Lung (tissue), 12 donors: ENCODE data around the gene COBLL1. TPM values are rescaled to one million over a fixed set of nuclear protein-coding genes. Genes with fewer than 3 reads are reported as not detected.

Source experiments
- ATAC-seq: fragments of 200-7000 bp; cut with Tn5 transposase; one replicate; pipeline ENCODE4 v1.9.1; 2020; ENCODE audit warnings: moderate number of reproducible peaks; ENCODE audit not compliant: insufficient read depth, low FRiP score
- DNase-seq, 3 donors: peaks; one replicate each; pipeline ENCODE4 v3.0.0-alpha.2; 2013 to 2017
- H3K27ac ChIP-seq, 2 donors: one replicate each; pipeline ENCODE4 v1.5.1; 2013; ENCODE audit warnings: mild to moderate bottlenecking in 2 of 2, moderate library complexity in 2 of 2, control low read depth in 1 of 2, inconsistent platforms in 1 of 2, low read depth in 1 of 2, low read length in 1 of 2
- H3K27me3 ChIP-seq, 3 donors: one replicate each; pipeline ENCODE4 v1.5.1; 2013; ENCODE audit warnings: low read length in 2 of 3; ENCODE audit not compliant: control insufficient read depth in 3 of 3, insufficient read depth in 3 of 3
- H3K36me3 ChIP-seq, 4 donors: one replicate each; pipeline ENCODE4 v1.5.1; 2013; ENCODE audit warnings: low read length in 4 of 4, mild to moderate bottlenecking in 1 of 4, moderate library complexity in 1 of 4; ENCODE audit not compliant: control insufficient read depth in 4 of 4, insufficient read depth in 4 of 4
- H3K4me1 ChIP-seq, 5 donors: one replicate each; pipeline ENCODE4 v1.5.1; 2013; ENCODE audit warnings: low read length in 5 of 5, mild to moderate bottlenecking in 2 of 5, moderate library complexity in 1 of 5; ENCODE audit not compliant: control insufficient read depth in 5 of 5, insufficient read depth in 5 of 5
- H3K4me3 ChIP-seq: one replicate; pipeline ENCODE4 v1.5.1; 2013; ENCODE audit warnings: mild to moderate bottlenecking, control low read depth, moderate library complexity
- H3K9ac ChIP-seq, 2 donors: one replicate each; pipeline ENCODE4 v1.5.1; 2013; ENCODE audit warnings: low read length in 2 of 2, control low read depth in 1 of 2; ENCODE audit not compliant: insufficient read depth in 1 of 2
- H3K9me3 ChIP-seq, 4 donors: one replicate each; pipeline ENCODE4 v1.5.1; 2013; ENCODE audit warnings: low read length in 3 of 4, mild to moderate bottlenecking in 1 of 4, moderate library complexity in 1 of 4; ENCODE audit not compliant: control insufficient read depth in 4 of 4, insufficient read depth in 3 of 4
- CTCF ChIP-seq: IDR thresholded peaks from 2 replicates; pipeline ENCODE4 v1.5.1; 2012; ENCODE audit warnings: mild to moderate bottlenecking; ENCODE audit errors: control extremely low read depth, extremely low read depth
- WGBS, 2 donors: extraction: QIAGEN DNeasy Blood & Tissue Kit; methylation state at CpG; one replicate each; pipeline ENCODE4 v1.1.7; 2013; 5-methylcytosine and 5-hydroxymethylcytosine counted together
- polyA plus RNA-seq, 2 donors: library from polyadenylated mRNA; stranded (reverse); fragments of 200-250 nt; gene quantifications; one replicate each; pipeline ENCODE4 v1.2.1, GENCODE V29; 2013
- total RNA-seq, 2 donors: library from RNA; depleted of rRNA in 1 of 2; stranded (reverse); fragments of >200 nt in 1 of 2; gene quantifications; one replicate each; pipeline ENCODE4 v1.2.1, GENCODE V29; 2014 to 2021
- donor health status: control.
- donor health status: control.
- donor health status: Bipolar disorder and iron deficiency.
- donor health status: healthy.
- donor health status: DM: yes; HTN: yes; CAD: no.

Gene COBLL1
- total and polyA plus RNA-seq, 4 donors, result 13.0 to 86.5 (median 53.7) TPM

GRCh38 chr2:164850235-164850634, 8.6 kb upstream of the COBLL1 start:
- no peaks in the 10 kb centered on the region for H3K9me3 ChIP-seq
- H3K27ac ChIP-seq, result no peak overlapping the region
- ATAC-seq (no peak), DNase-seq (no peak)
- WGBS, 2 donors, result 26 to 55% methylated on average over 4 of the region's 4 CpGs
- peaks cover 0 to 5% (median 0%) of the 10 kb centered on the region in 5 donors for H3K4me1 ChIP-seq
- no peak for TF ChIP-seq CTCF
- peaks cover 0 to 5% (median 0%) of the 10 kb centered on the region in 3 donors for H3K27me3 ChIP-seq
- no peak overlapping the region for H3K4me3 ChIP-seq
- H3K36me3 ChIP-seq, result no peaks in the 10 kb centered on the region
- no peak overlapping the region for H3K9ac ChIP-seq

- Histone ChIP-seq H3K27ac (no peak overlapping the region), H3K27me3 (peaks cover 0 to 5% (median 0%) of the 10 kb centered on the region in 3 donors), H3K4me3 (no peak overlapping the region), H3K4me1 (peaks cover 0 to 5% (median 0%) of the 10 kb centered on the region in 5 donors), H3K9ac (no peak overlapping the region), H3K9me3 (no peaks in the 10 kb centered on the region), H3K36me3 (no peaks in the 10 kb centered on the region)
- no peak for TF ChIP-seq CTCF
- ATAC-seq, result no peak
- WGBS, 2 donors, result 79 to 81% methylated on average over 1 of the region's 1 CpG
- DNase-seq, result no peak
Measured at GRCh38 chr2:164849506-164849905, 7.9 kb upstream of the COBLL1 start.

GRCh38 chr2:164847981-164848741, 6.5 kb upstream of the COBLL1 start:
- Histone ChIP-seq H3K36me3 (no peaks in the 10 kb centered on the region), H3K4me3 (no peak overlapping the region), H3K4me1 (peaks cover 0 to 5% (median 0%) of the 10 kb centered on the region in 5 donors), H3K9me3 (no peaks in the 10 kb centered on the region), H3K27me3 (peaks cover 0 to 6% (median 0%) of the 10 kb centered on the region in 3 donors), H3K27ac (no peak overlapping the region), H3K9ac (no peak overlapping the region)
- 68 to 77% methylated on average over 2 of the region's 2 CpGs for WGBS, 2 donors
- peak; percentile 54 to 89 (median 85) for DNase-seq
- no peak for ATAC-seq
- no peak for TF ChIP-seq CTCF
